HepG2 (cell line): ENCODE measurements around the gene SMAP2. TPM values are rescaled to one million over a fixed set of nuclear protein-coding genes. Genes with fewer than 3 reads are reported as not detected.

Experiments used
- ADNP ChIP-seq: sonication (generic); formaldehyde crosslinking; IDR thresholded peaks from 2 replicates; pipeline ENCODE4 v1.4.0; 2020; ENCODE audit warnings: missing genetic modification reagents
- HIVEP1 ChIP-seq: sonication (generic); formaldehyde crosslinking; IDR thresholded peaks from 2 replicates; pipeline ENCODE4 v1.4.0; 2020; ENCODE audit warnings: mild to moderate bottlenecking, missing genetic modification reagents
- HNF4A ChIP-seq: sonication (generic); formaldehyde crosslinking; IDR thresholded peaks from 2 replicates; pipeline ENCODE4 v1.4.0; 2020; ENCODE audit warnings: missing genetic modification reagents
- MAZ ChIP-seq, 2 experiments: sonication (generic) in 1 of 2; formaldehyde crosslinking in 1 of 2; IDR thresholded peaks; 2 replicates each; pipeline versions ENCODE4 v1.5.0 to v1.6.1; 2012 to 2020; ENCODE audit warnings: low read depth in 2 of 2, mild to moderate bottlenecking in 2 of 2, borderline replicate concordance in 1 of 2, improper control_type of control experiment in 1 of 2, low read length in 1 of 2, missing genetic modification reagents in 1 of 2, moderate library complexity in 1 of 2
- ZNF44 ChIP-seq: sonication (generic); formaldehyde crosslinking; IDR thresholded peaks from 2 replicates; pipeline ENCODE4 v1.5.1; 2020; ENCODE audit warnings: mild to moderate bottlenecking, missing genetic modification reagents
- ZNF660 ChIP-seq: sonication (generic); formaldehyde crosslinking; IDR thresholded peaks from 2 replicates; pipeline ENCODE4 v1.5.1; 2020; ENCODE audit warnings: mild to moderate bottlenecking, low read depth, missing genetic modification reagents, borderline replicate concordance
- ZSCAN31 ChIP-seq: sonication (generic); formaldehyde crosslinking; IDR thresholded peaks from 2 replicates; pipeline ENCODE4 v1.5.0; 2020; ENCODE audit warnings: low read depth, mild to moderate bottlenecking, missing genetic modification reagents
- polyA plus RNA-seq, 8 experiments: library from polyadenylated mRNA; depleted of rRNA in 3 of 8; stranded (reverse) in 7 of 8; unstranded in 1 of 8; fragments of >200 nt; fragmentation: Illumina TruSeq in 4 of 8; extraction: Trizol in 4 of 8; gene quantifications; 2 replicates each; pipeline versions ENCODE4 v1.2.1 to v1.2.3, GENCODE V29; 2011 to 2016; ENCODE audit warnings: low read depth in 4 of 8, missing spikeins in 1 of 8, mixed read lengths in 1 of 8; ENCODE audit not compliant: insufficient read depth in 1 of 8
- total RNA-seq, 5 experiments: library from RNA; depleted of rRNA; stranded (reverse); fragments of >200 nt; fragmentation: Illumina TruSeq; extraction: Trizol; gene quantifications; 2 replicates each; pipeline ENCODE4 v1.2.3, GENCODE V29; 2016; ENCODE audit warnings: low read depth in 1 of 5
- TF ChIP-seq, protein P1 (sequence below): sonication (generic); formaldehyde crosslinking; IDR thresholded peaks from 2 replicates; pipeline ENCODE4 v1.4.0; 2020; ENCODE audit warnings: mild to moderate bottlenecking, missing genetic modification reagents

SMAP2 gene
- total and polyA plus RNA-seq, 2 of the 13 experiments (the other 11 are each of a cell fraction or from before 2014, with no cell fraction given) = 19.0 to 22.3 TPM

DNA sequence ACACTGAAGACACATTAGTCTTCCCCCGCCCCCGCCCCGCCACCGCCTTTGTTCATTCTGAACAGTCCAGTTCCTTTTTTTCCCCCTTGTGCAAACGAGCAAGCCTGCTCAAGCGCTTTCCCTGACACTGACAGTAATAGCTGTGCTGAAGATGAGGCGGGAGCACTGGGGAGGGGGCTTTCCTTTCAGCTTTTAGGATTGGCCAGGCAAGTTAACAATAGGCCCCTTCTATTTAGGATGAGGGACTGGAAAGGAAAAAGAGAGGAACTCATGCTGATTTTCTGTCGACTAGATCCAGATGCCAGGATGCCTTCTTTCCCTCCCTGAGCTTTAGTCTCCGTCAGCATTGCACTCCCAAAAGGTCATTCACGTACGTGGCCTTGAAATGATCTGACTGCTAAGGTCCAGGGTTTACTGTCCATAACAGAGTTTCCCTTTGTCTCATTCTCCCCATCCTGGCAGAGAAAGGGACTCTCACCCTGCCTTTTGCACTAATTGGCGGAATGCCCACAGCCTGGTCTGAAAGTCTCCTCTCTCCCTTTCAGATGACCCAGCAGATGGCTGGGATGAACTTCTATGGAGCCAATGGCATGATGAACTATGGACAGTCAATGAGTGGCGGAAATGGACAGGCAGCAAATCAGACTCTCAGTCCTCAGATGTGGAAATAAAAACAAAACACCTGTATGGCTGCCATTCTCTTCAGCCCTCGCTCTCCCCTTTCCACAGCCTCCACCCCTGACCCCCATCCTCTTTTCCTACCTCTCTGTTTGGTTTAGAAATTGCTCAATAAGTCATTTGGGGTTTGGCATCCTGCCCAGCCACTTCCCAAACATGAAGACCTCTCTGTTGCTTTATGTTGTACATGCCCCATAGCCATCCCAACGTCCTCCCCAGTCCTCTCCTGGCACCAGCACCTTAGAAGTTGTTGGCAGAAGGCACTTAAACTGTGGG lies 48.2 kb downstream of the SMAP2 start (continued):
- TF ChIP-seq, protein P1, sequence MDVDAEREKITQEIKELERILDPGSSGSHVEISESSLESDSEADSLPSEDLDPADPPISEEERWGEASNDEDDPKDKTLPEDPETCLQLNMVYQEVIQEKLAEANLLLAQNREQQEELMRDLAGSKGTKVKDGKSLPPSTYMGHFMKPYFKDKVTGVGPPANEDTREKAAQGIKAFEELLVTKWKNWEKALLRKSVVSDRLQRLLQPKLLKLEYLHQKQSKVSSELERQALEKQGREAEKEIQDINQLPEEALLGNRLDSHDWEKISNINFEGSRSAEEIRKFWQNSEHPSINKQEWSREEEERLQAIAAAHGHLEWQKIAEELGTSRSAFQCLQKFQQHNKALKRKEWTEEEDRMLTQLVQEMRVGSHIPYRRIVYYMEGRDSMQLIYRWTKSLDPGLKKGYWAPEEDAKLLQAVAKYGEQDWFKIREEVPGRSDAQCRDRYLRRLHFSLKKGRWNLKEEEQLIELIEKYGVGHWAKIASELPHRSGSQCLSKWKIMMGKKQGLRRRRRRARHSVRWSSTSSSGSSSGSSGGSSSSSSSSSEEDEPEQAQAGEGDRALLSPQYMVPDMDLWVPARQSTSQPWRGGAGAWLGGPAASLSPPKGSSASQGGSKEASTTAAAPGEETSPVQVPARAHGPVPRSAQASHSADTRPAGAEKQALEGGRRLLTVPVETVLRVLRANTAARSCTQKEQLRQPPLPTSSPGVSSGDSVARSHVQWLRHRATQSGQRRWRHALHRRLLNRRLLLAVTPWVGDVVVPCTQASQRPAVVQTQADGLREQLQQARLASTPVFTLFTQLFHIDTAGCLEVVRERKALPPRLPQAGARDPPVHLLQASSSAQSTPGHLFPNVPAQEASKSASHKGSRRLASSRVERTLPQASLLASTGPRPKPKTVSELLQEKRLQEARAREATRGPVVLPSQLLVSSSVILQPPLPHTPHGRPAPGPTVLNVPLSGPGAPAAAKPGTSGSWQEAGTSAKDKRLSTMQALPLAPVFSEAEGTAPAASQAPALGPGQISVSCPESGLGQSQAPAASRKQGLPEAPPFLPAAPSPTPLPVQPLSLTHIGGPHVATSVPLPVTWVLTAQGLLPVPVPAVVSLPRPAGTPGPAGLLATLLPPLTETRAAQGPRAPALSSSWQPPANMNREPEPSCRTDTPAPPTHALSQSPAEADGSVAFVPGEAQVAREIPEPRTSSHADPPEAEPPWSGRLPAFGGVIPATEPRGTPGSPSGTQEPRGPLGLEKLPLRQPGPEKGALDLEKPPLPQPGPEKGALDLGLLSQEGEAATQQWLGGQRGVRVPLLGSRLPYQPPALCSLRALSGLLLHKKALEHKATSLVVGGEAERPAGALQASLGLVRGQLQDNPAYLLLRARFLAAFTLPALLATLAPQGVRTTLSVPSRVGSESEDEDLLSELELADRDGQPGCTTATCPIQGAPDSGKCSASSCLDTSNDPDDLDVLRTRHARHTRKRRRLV (CRISPR knock-in tag) = 0 out of 2 replicates have a peak, but pooled peaks have one; percentile 72
- TF ChIP-seq ADNP (CRISPR knock-in tag) = no peak
- TF ChIP-seq ZNF44 (CRISPR knock-in tag) = no peak
- no peak for TF ChIP-seq ZNF660 (CRISPR knock-in tag)
- peak; percentile 60; the same call in 1 of the 2 replicates for TF ChIP-seq HIVEP1 (CRISPR knock-in tag)
- TF ChIP-seq MAZ (IDR thresholded peaks at IDR 0.05; ENCODE audit: borderline replicate concordance, low read depth, low read length) = peak; percentile 15; the same call in 1 of the 2 replicates
- TF ChIP-seq MAZ (CRISPR knock-in tag; IDR thresholded peaks at IDR 0.05; ENCODE audit: low read depth) = 0 out of 2 replicates have a peak, but pooled peaks have one; percentile 55
- peak; percentile 95 for TF ChIP-seq HNF4A (CRISPR knock-in tag)
- TF ChIP-seq ZSCAN31 = peak; percentile 79
